ENCODE data around the gene MAGIX.

DNA sequence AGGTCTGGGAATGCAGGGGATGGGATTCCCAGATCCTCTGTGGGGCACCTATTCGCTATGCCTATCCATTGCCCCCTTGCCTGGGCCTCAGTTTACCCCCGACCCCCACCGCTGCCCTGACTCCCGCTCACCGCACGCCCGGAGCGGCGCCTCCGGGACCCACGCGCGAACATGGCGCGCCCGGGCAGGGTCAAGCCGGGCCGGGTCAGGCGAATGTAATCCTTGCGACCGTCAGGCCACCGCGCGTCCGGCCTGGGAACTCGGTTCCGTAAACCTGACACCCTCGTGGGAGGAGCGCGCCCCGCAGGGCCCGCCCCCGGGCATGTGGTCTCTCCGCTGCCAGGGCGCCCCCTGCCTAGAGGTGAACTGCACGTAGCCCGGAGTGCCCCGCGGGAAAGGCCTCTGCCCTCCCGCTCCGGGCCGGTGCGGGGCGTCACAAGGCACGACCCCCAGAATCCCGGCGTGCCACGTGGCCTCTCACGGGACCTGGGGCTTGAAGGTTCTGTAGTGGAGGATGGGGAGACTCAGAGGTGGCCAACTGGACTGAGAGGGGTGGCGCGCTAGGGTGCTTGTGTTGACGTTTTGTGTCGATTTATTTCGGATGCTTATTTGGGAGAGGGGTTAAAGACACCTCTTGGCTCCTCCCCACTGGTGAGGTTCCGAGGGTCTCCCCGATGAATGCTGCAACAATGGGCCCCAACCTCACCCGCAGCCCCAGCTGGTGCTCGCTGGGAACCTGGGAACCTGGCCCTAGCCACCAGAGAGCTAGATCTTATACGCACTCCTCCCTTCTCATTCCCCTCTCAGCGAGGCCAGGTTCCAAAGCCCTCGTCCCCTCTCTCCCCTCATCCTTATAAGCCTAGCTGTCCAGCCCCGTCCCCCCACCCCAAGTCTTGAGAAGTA is 23.8 kb downstream of the MAGIX start, which contains the start of gene PRICKLE3:
- TF ChIP-seq, protein P1, sequence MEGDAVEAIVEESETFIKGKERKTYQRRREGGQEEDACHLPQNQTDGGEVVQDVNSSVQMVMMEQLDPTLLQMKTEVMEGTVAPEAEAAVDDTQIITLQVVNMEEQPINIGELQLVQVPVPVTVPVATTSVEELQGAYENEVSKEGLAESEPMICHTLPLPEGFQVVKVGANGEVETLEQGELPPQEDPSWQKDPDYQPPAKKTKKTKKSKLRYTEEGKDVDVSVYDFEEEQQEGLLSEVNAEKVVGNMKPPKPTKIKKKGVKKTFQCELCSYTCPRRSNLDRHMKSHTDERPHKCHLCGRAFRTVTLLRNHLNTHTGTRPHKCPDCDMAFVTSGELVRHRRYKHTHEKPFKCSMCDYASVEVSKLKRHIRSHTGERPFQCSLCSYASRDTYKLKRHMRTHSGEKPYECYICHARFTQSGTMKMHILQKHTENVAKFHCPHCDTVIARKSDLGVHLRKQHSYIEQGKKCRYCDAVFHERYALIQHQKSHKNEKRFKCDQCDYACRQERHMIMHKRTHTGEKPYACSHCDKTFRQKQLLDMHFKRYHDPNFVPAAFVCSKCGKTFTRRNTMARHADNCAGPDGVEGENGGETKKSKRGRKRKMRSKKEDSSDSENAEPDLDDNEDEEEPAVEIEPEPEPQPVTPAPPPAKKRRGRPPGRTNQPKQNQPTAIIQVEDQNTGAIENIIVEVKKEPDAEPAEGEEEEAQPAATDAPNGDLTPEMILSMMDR (IDR thresholded peaks at IDR 0.05), result no peak
- TF ChIP-seq MXD4 (CRISPR knock-in tag; IDR thresholded peaks at IDR 0.05; ENCODE audit: borderline replicate concordance), result no peak
- TF ChIP-seq ZNF232 (CRISPR knock-in tag; IDR thresholded peaks at IDR 0.05), result no peak
- TF ChIP-seq, protein P2, sequence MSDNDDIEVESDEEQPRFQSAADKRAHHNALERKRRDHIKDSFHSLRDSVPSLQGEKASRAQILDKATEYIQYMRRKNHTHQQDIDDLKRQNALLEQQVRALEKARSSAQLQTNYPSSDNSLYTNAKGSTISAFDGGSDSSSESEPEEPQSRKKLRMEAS (CRISPR knock-in tag; IDR thresholded peaks at IDR 0.05), result peak; percentile 82
- TF ChIP-seq, protein P3, sequence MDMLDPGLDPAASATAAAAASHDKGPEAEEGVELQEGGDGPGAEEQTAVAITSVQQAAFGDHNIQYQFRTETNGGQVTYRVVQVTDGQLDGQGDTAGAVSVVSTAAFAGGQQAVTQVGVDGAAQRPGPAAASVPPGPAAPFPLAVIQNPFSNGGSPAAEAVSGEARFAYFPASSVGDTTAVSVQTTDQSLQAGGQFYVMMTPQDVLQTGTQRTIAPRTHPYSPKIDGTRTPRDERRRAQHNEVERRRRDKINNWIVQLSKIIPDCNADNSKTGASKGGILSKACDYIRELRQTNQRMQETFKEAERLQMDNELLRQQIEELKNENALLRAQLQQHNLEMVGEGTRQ (CRISPR knock-in tag; IDR thresholded peaks at IDR 0.05), result peak; percentile 78
- no peak for TF ChIP-seq TEAD4 (CRISPR knock-in tag; IDR thresholded peaks at IDR 0.05)
- TF ChIP-seq IRF2 (CRISPR knock-in tag; IDR thresholded peaks at IDR 0.05; ENCODE audit: borderline replicate concordance, low read depth), result no peak
- no peak for TF ChIP-seq ZNF138 (CRISPR knock-in tag; conservative IDR thresholded peaks at IDR 0.05)
- TF ChIP-seq NFE2L1 (CRISPR knock-in tag; IDR thresholded peaks at IDR 0.05), result no peak
- TF ChIP-seq, protein P4, sequence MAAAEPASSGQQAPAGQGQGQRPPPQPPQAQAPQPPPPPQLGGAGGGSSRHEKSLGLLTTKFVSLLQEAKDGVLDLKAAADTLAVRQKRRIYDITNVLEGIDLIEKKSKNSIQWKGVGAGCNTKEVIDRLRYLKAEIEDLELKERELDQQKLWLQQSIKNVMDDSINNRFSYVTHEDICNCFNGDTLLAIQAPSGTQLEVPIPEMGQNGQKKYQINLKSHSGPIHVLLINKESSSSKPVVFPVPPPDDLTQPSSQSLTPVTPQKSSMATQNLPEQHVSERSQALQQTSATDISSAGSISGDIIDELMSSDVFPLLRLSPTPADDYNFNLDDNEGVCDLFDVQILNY (CRISPR knock-in tag; IDR thresholded peaks at IDR 0.05), result peak; percentile 63; the same call in 1 of the 2 replicates
- no peak for TF ChIP-seq FOXJ3 (CRISPR knock-in tag; IDR thresholded peaks at IDR 0.05; ENCODE audit: borderline replicate concordance)
- TF ChIP-seq, protein P5, sequence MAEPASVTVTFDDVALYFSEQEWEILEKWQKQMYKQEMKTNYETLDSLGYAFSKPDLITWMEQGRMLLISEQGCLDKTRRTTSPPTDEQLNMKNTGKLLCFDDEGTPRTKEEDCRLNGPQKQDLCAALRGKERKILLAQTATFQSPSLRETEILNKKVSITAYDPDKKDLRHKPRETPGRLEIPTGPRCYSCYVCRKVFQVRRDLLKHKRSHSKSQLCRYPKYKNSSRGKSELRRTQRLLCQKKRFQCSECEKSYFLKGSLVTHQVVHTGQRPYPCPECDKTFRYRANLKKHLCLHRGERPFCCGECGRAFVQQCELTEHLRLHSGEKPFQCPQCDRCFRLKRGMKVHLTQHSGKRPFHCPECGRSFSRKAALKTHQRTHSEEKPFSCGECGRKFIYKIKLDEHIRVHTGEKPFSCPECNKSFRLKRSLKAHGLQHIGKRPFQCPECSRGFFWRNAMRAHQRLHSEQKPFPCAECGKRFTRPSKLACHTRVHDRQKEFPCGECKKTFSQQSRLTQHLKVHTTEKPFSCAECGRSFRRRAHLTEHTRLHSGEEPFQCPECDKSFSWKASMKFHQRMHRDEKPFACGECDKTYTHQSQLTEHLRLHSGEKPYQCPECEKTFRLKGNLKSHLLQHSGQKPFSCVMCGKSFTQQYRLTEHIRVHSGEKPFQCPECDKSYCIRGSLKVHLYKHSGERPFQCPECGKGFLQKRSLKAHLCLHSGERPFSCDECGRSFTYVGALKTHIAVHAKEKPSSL (CRISPR knock-in tag; conservative IDR thresholded peaks at IDR 0.05), result no peak
